ENCODE data around the gene LARGE1.

LARGE1 gene

GRCh38 chr22:33528183-33528582 is 392.1 kb downstream of the LARGE1 start:
- no peak for DNase-seq (ENCODE audit: insufficient read length, low spot score)
- TF ChIP-seq TAF1 (IDR thresholded peaks at IDR 0.05; ENCODE audit: low read depth, low read length) = no peak
- no peak for TF ChIP-seq PAX5 (IDR thresholded peaks at IDR 0.05; ENCODE audit: insufficient read depth, low read length, severe bottlenecking)
- no peak for TF ChIP-seq SPI1 (IDR thresholded peaks at IDR 0.05; ENCODE audit: low read depth, low read length)
- no peak for TF ChIP-seq POLR2AphosphoS5 (IDR thresholded peaks at IDR 0.05; ENCODE audit: low read depth, low read length)
- no peak for TF ChIP-seq POLR2A (IDR thresholded peaks at IDR 0.05; ENCODE audit: low read depth, low read length)
- no peak for TF ChIP-seq POU2F2 (IDR thresholded peaks at IDR 0.05; ENCODE audit: low read depth, low read length)
- FAIRE-seq = no peak

- DNase-seq (ENCODE audit: insufficient read length, low spot score) = no peak
- no peak for TF ChIP-seq POLR2A (IDR thresholded peaks at IDR 0.05; ENCODE audit: low read depth, low read length)
- TF ChIP-seq PAX5 (IDR thresholded peaks at IDR 0.05; ENCODE audit: insufficient read depth, low read length, severe bottlenecking) = no peak
- TF ChIP-seq SPI1 (IDR thresholded peaks at IDR 0.05; ENCODE audit: low read depth, low read length) = no peak
- no peak for TF ChIP-seq POU2F2 (IDR thresholded peaks at IDR 0.05; ENCODE audit: low read depth, low read length)
- no peak for TF ChIP-seq TAF1 (IDR thresholded peaks at IDR 0.05; ENCODE audit: low read depth, low read length)
- no peak for TF ChIP-seq POLR2AphosphoS5 (IDR thresholded peaks at IDR 0.05; ENCODE audit: low read depth, low read length)
- no peak for FAIRE-seq
Observed at GRCh38 chr22:33526434-33527107, 393.7 kb downstream of the LARGE1 start.

- no peak for DNase-seq (ENCODE audit: insufficient read length, low spot score)
- no peak for FAIRE-seq
- TF ChIP-seq SPI1 (IDR thresholded peaks at IDR 0.05; ENCODE audit: low read depth, low read length) (no peak), POLR2A (IDR thresholded peaks at IDR 0.05; ENCODE audit: low read depth, low read length) (no peak), POLR2AphosphoS5 (IDR thresholded peaks at IDR 0.05; ENCODE audit: low read depth, low read length) (no peak), TAF1 (IDR thresholded peaks at IDR 0.05; ENCODE audit: low read depth, low read length) (no peak), POU2F2 (IDR thresholded peaks at IDR 0.05; ENCODE audit: low read depth, low read length) (no peak), PAX5 (IDR thresholded peaks at IDR 0.05; ENCODE audit: insufficient read depth, low read length, severe bottlenecking) (no peak)
Observed at GRCh38 chr22:33524511-33525260, 395.6 kb downstream of the LARGE1 start.

- FAIRE-seq (peak; percentile 35), DNase-seq (ENCODE audit: insufficient read length, low spot score) (no peak)
- TF ChIP-seq POLR2A (IDR thresholded peaks at IDR 0.05; ENCODE audit: low read depth, low read length) (no peak), PAX5 (IDR thresholded peaks at IDR 0.05; ENCODE audit: insufficient read depth, low read length, severe bottlenecking) (no peak)
Observed at GRCh38 chr22:33521879-33522665, 398.2 kb downstream of the LARGE1 start.

GRCh38 chr22:33520904-33521780 is 399.1 kb downstream of the LARGE1 start:
- DNase-seq (ENCODE audit: insufficient read length, low spot score) (no peak), FAIRE-seq (no peak)
- peak; percentile 55; the same call in 1 of the 2 replicates for TF ChIP-seq SPI1 (IDR thresholded peaks at IDR 0.05; ENCODE audit: low read depth, low read length)
- no peak for TF ChIP-seq PAX5 (IDR thresholded peaks at IDR 0.05; ENCODE audit: insufficient read depth, low read length, severe bottlenecking)

GRCh38 chr22:33519974-33520903 is 400.0 kb downstream of the LARGE1 start:
- TF ChIP-seq POLR2AphosphoS5 (IDR thresholded peaks at IDR 0.05; ENCODE audit: low read depth, low read length) = no peak
- peak; percentile 30; the same call in 1 of the 2 replicates for TF ChIP-seq SPI1 (IDR thresholded peaks at IDR 0.05; ENCODE audit: low read depth, low read length)
- TF ChIP-seq PAX5 (IDR thresholded peaks at IDR 0.05; ENCODE audit: insufficient read depth, low read length, severe bottlenecking) = peak; percentile 62
- DNase-seq (ENCODE audit: insufficient read length, low spot score) (no peak), FAIRE-seq (peak; percentile 76)

- peak; percentile 50 for DNase-seq (ENCODE audit: insufficient read length, low spot score)
- 0 out of 2 replicates have a peak, but pooled peaks have one; percentile 8 for TF ChIP-seq TAF1 (IDR thresholded peaks at IDR 0.05; ENCODE audit: low read depth, low read length)
- TF ChIP-seq POU2F2 (IDR thresholded peaks at IDR 0.05; ENCODE audit: low read depth, low read length) = 0 out of 2 replicates have a peak, but pooled peaks have one; percentile 13
- no peak for TF ChIP-seq SPI1 (IDR thresholded peaks at IDR 0.05; ENCODE audit: low read depth, low read length)
- FAIRE-seq = no peak
Observed at GRCh38 chr22:33519071-33519973, 401.0 kb downstream of the LARGE1 start.

- TF ChIP-seq TAF1 (IDR thresholded peaks at IDR 0.05; ENCODE audit: low read depth, low read length) = no peak
- TF ChIP-seq POLR2A (IDR thresholded peaks at IDR 0.05; ENCODE audit: low read depth, low read length) = no peak
- TF ChIP-seq SPI1 (IDR thresholded peaks at IDR 0.05; ENCODE audit: low read depth, low read length) = no peak
- TF ChIP-seq POU2F2 (IDR thresholded peaks at IDR 0.05; ENCODE audit: low read depth, low read length) = no peak
- TF ChIP-seq PAX5 (IDR thresholded peaks at IDR 0.05; ENCODE audit: insufficient read depth, low read length, severe bottlenecking) = no peak
- no peak for TF ChIP-seq POLR2AphosphoS5 (IDR thresholded peaks at IDR 0.05; ENCODE audit: low read depth, low read length)
- FAIRE-seq (no peak), DNase-seq (ENCODE audit: insufficient read length, low spot score) (no peak)
Observed at GRCh38 chr22:33518405-33518804, 401.9 kb downstream of the LARGE1 start.
